GM12891 (cell line): ENCODE results near the gene OSCP1.

Source experiments
- PAX5 ChIP-seq: IDR thresholded peaks from 2 replicates; pipeline ENCODE4 v1.6.1; 2011; ENCODE audit warnings: low read length, moderate library complexity, mild to moderate bottlenecking; ENCODE audit not compliant: insufficient read depth, severe bottlenecking
- POLR2A ChIP-seq: IDR thresholded peaks from 2 replicates; pipeline ENCODE4 v1.6.1; 2011; ENCODE audit warnings: low read depth, low read length, control low read depth
- POLR2AphosphoS5 ChIP-seq: IDR thresholded peaks from 2 replicates; pipeline ENCODE4 v1.6.1; 2011; ENCODE audit warnings: low read depth, low read length, control low read depth
- TAF1 ChIP-seq: IDR thresholded peaks from 2 replicates; pipeline ENCODE4 v1.6.1; 2011; ENCODE audit warnings: low read depth, low read length, control low read depth

GRCh38 chr1:36436821-36437220 lies 13.4 kb downstream of the OSCP1 start:
- TF ChIP-seq POLR2A = no peak
- no peak for TF ChIP-seq POLR2AphosphoS5
- no peak for TF ChIP-seq TAF1
- no peak for TF ChIP-seq PAX5
